Measurements from ENCODE around the gene STKLD1. TPM values are rescaled to one million over a fixed set of nuclear protein-coding genes. Genes with fewer than 3 reads are reported as not detected.

STKLD1 gene
- total RNA-seq, 5 donors from 2014 or later (not counting 1 experiment from before 2014, with no cell fraction given) = 0.49 to 1.1 (median 0.70) TPM

Other genes starting within 250 kb of the STKLD1 start
- gene GBGT1, start 212.5 kb upstream of the STKLD1 start, total RNA-seq = 10 to 100 TPM in 2 of 5 donors, 1 to 10 TPM in 3; 1.3 to 13.3 (median 7.9) TPM
- gene OBP2B, start 167.1 kb upstream of the STKLD1 start, total RNA-seq = not detected
- 1 to 10 TPM in 1 of 5 donors, under 1 TPM in 3, not detected in 1; 0.06 to 1.8 (median 0.37) TPM for gene ABO, start 101.2 kb upstream of the STKLD1 start, total RNA-seq
- gene SURF6, start 40.2 kb upstream of the STKLD1 start, total RNA-seq = 10 to 100 TPM; 18.5 to 35.0 (median 31.1) TPM
- 10 to 100 TPM; 25.9 to 44.8 (median 40.7) TPM for gene MED22, start 28.2 kb upstream of the STKLD1 start, total RNA-seq
- gene RPL7A, start 28.1 kb upstream of the STKLD1 start, total RNA-seq = 1,000 to 10,000 TPM; 2,623 to 2,692 (median 2,659) TPM
- gene SURF1, start 19.9 kb upstream of the STKLD1 start, total RNA-seq = 10 to 100 TPM; 33.0 to 58.7 (median 58.3) TPM
- gene SURF2, start 19.8 kb upstream of the STKLD1 start, total RNA-seq = 10 to 100 TPM; 17.0 to 25.3 (median 24.9) TPM
- gene SURF4, start 306 bp upstream of the STKLD1 start, total RNA-seq = 100 to 1,000 TPM in 4 of 5 donors, 10 to 100 TPM in 1; 73.5 to 114 (median 107) TPM
- 10 to 100 TPM; 23.6 to 44.5 (median 34.9) TPM for gene REXO4, start 41.6 kb downstream of the STKLD1 start, total RNA-seq
- 1 to 10 TPM; 1.3 to 3.3 (median 2.4) TPM for gene ADAMTS13, start 46.0 kb downstream of the STKLD1 start, total RNA-seq
- gene CACFD1, start 83.6 kb downstream of the STKLD1 start, total RNA-seq = 1 to 10 TPM; 2.6 to 5.2 (median 3.7) TPM
- 1 to 10 TPM; 3.6 to 6.1 (median 4.9) TPM for gene SLC2A6, start 102.7 kb downstream of the STKLD1 start, total RNA-seq
- not detected for gene MYMK, start 148.6 kb downstream of the STKLD1 start, total RNA-seq
- gene ADAMTSL2, start 158.3 kb downstream of the STKLD1 start, total RNA-seq = under 1 TPM; 0.16 to 0.76 (median 0.53) TPM
- gene FAM163B, start 233.0 kb downstream of the STKLD1 start, total RNA-seq = not detected

Measured in T-cell (primary cell).